CD4-positive, alpha-beta T cell treated with Interleukin-6 at 100 ng/mL for 8 hours (primary cell): ENCODE results near the gene GART.
"Not testable (repeated sequence)": the region's sequence is repeated elsewhere in the genome, so short reads cannot be mapped to it uniquely, and the experiment has no call there.

ENCODE experiments used
- DNase-seq: peaks from one replicate; pipeline ENCODE4 v3.0.0-alpha.2; 2020; ENCODE audit warnings: mixed read lengths, low spot score

The GART gene

GRCh38 chr21:33512481-33512880, 29.4 kb downstream of the GART start:
- no peak for DNase-seq

- no peak for DNase-seq
Observed at GRCh38 chr21:33511639-33512038, 30.3 kb downstream of the GART start.

- no peak for DNase-seq
Observed at GRCh38 chr21:33510826-33511225, 31.1 kb downstream of the GART start.

GRCh38 chr21:33507003-33507402, 34.9 kb downstream of the GART start:
- DNase-seq = not testable (repeated sequence)

- DNase-seq = no peak
Observed at GRCh38 chr21:33505833-33506232, 36.1 kb downstream of the GART start.

GRCh38 chr21:33496345-33496744, 45.6 kb downstream of the GART start:
- no peak for DNase-seq

GRCh38 chr21:33495743-33496142, 46.2 kb downstream of the GART start:
- DNase-seq = no peak

GRCh38 chr21:33493756-33494155, 48.2 kb downstream of the GART start:
- no peak for DNase-seq

- DNase-seq = no peak
Observed at GRCh38 chr21:33492571-33492970, 49.3 kb downstream of the GART start.

- peak; percentile 92 for DNase-seq
Observed at GRCh38 chr21:33491373-33492102, 50.4 kb downstream of the GART start, which contains the start of gene DNAJC28. DNAJC28 (minus strand) TSS chr21:33491716; CDS start chr21:33489393, 2,323 bp downstream.

GRCh38 chr21:33490991-33491372, 50.9 kb downstream of the GART start:
- DNase-seq = no peak

- DNase-seq = no peak
Observed at GRCh38 chr21:33488936-33489335, 53.0 kb downstream of the GART start.

- DNase-seq = no peak
Observed at GRCh38 chr21:33487996-33488395, 53.9 kb downstream of the GART start.

- DNase-seq = no peak
Observed at GRCh38 chr21:33481314-33481943, 60.5 kb downstream of the GART start.

- no peak for DNase-seq
Observed at GRCh38 chr21:33480481-33481103, 61.3 kb downstream of the GART start.

- DNase-seq = peak; percentile 96
Observed at GRCh38 chr21:33479679-33480480, 62.0 kb downstream of the GART start, which contains the start of gene TMEM50B. TMEM50B (minus strand) TSS chr21:33479974; CDS start chr21:33468885, 11,089 bp downstream.

- peak; percentile 21 for DNase-seq
Observed at GRCh38 chr21:33478935-33479678, 62.8 kb downstream of the GART start.

- no peak for DNase-seq
Observed at GRCh38 chr21:33478182-33478581, 63.7 kb downstream of the GART start.

- DNase-seq = no peak
Observed at GRCh38 chr21:33477066-33477465, 64.9 kb downstream of the GART start.

- DNase-seq = no peak
Observed at GRCh38 chr21:33473344-33473743, 68.6 kb downstream of the GART start.

- no peak for DNase-seq
Observed at GRCh38 chr21:33470701-33471100, 71.2 kb downstream of the GART start.
